ENCODE results near the gene CEP131. TPM values are rescaled to one million over a fixed set of nuclear protein-coding genes. Genes with fewer than 3 reads are reported as not detected.

The CEP131 gene
- total RNA-seq, 8 experiments from 2014 or later, result 5.0 to 34.3 (median 14.8) TPM

Other genes with a start within 250 kb of the CEP131 start
- 10 to 100 TPM; 13.1 to 27.2 (median 21.7) TPM for gene CHMP6, start 231.1 kb downstream of the CEP131 start, total RNA-seq
- gene BAIAP2, start 187.8 kb downstream of the CEP131 start, total RNA-seq, result 10 to 100 TPM; 10.2 to 42.0 (median 28.6) TPM
- gene PVALEF, start 57.5 kb downstream of the CEP131 start, total RNA-seq, result under 1 TPM in 4 of 8 experiments, not detected in 4; 0.16 to 0.24 (median 0.21) TPM
- 1 to 10 TPM in 6 of 8 experiments, under 1 TPM in 2; 0.36 to 8.1 (median 3.9) TPM for gene AATK, start 56.7 kb downstream of the CEP131 start, total RNA-seq
- 10 to 100 TPM in 6 of 8 experiments, 1 to 10 TPM in 2; 5.9 to 36.0 (median 10.6) TPM for gene TEPSIN, start 16.1 kb upstream of the CEP131 start, total RNA-seq
- 100 to 1,000 TPM in 4 of 8 experiments, 10 to 100 TPM in 4; 23.9 to 200 (median 94.8) TPM for gene NDUFAF8, start 16.4 kb upstream of the CEP131 start, total RNA-seq
- 10 to 100 TPM; 29.0 to 57.1 (median 49.1) TPM for gene SLC38A10, start 72.3 kb upstream of the CEP131 start, total RNA-seq
- 10 to 100 TPM in 4 of 8 experiments, 1 to 10 TPM in 4; 1.9 to 19.5 (median 10.4) TPM for gene BAHCC1, start 172.5 kb upstream of the CEP131 start, total RNA-seq